WTC11 (cell line): Measurements from ENCODE around the gene ENGASE. TPM values are rescaled to one million over a fixed set of nuclear protein-coding genes. Genes with fewer than 3 reads are reported as not detected.

Experiments used
- ATAC-seq: fragments of 200-7000 bp; cut with Tn5 transposase; 2 replicates; pipeline ENCODE4 v1.10.0; 2021; ENCODE audit warnings: mild to moderate bottlenecking, moderate library complexity
- CTCF ChIA-PET: fragments of 300-600 bp; sonication (Branson Sonifier 250); formaldehyde crosslinking; loops from one replicate; lab custom pipeline; 2021; ENCODE audit warnings: antibody characterized with exemption; lab: Charles Lee
- POLR2A ChIA-PET: fragments of 350-600 bp; sonication (Branson Sonifier 250); formaldehyde crosslinking; loops from one replicate; lab custom pipeline; 2021; ENCODE audit warnings: antibody characterized with exemption; lab: Charles Lee
- DNase-seq: peaks from one replicate; pipeline ENCODE4 v3.0.0; 2021; ENCODE audit warnings: low spot score
- H3K27ac Mint-ChIP-seq: 2 replicates; pipeline ENCODE4 v1.8.0; 2021; ENCODE audit warnings: mixed read lengths
- H3K27me3 Mint-ChIP-seq: 2 replicates; pipeline ENCODE4 v1.8.0; 2021; ENCODE audit warnings: low read depth, mild to moderate bottlenecking, moderate library complexity, mixed read lengths
- H3K36me3 Mint-ChIP-seq: 2 replicates; pipeline ENCODE4 v1.8.0; 2021; ENCODE audit warnings: mixed read lengths
- H3K4me1 Mint-ChIP-seq: 2 replicates; pipeline ENCODE4 v1.8.0; 2022; ENCODE audit warnings: mixed read lengths
- H3K4me3 Mint-ChIP-seq: 2 replicates; pipeline ENCODE4 v1.8.0; 2021; ENCODE audit warnings: mild to moderate bottlenecking, moderate library complexity, mixed read lengths
- H3K9me3 Mint-ChIP-seq: 2 replicates; pipeline ENCODE4 v1.8.0; 2021; ENCODE audit warnings: mixed read lengths
- CDX4 ChIP-seq: fragments of 250-450 bp; sonication (Bioruptor Pico); IDR thresholded peaks from 2 replicates; pipeline ENCODE4 v1.9.0; 2021; ENCODE audit warnings: moderate library complexity, mild to moderate bottlenecking, inconsistent platforms, borderline replicate concordance
- CREB1 ChIP-seq: sonication (generic); formaldehyde crosslinking; IDR thresholded peaks from 2 replicates; pipeline ENCODE4 v1.8.0; 2023; ENCODE audit warnings: mild to moderate bottlenecking, missing genetic modification reagents
- EMX1 ChIP-seq: fragments of 250-450 bp; sonication (Bioruptor Pico); IDR thresholded peaks from 2 replicates; pipeline ENCODE4 v1.8.0; 2021; ENCODE audit warnings: mild to moderate bottlenecking
- NFATC4 ChIP-seq: fragments of 250-450 bp; sonication (Bioruptor Pico); IDR thresholded peaks from 2 replicates; pipeline ENCODE4 v1.9.0; 2021; ENCODE audit warnings: mild to moderate bottlenecking
- NFE2L1 ChIP-seq: sonication (generic); formaldehyde crosslinking; IDR thresholded peaks from 2 replicates; pipeline ENCODE4 v1.8.1; 2023; ENCODE audit warnings: missing genetic modification reagents
- NR2C2 ChIP-seq: sonication (generic); formaldehyde crosslinking; IDR thresholded peaks from 2 replicates; pipeline ENCODE4 v1.8.0; 2022; ENCODE audit warnings: mild to moderate bottlenecking, missing genetic modification reagents
- RORB ChIP-seq: fragments of 250-450 bp; sonication (Bioruptor Pico); IDR thresholded peaks from 2 replicates; pipeline ENCODE4 v1.9.0; 2021; ENCODE audit warnings: mild to moderate bottlenecking
- SP1 ChIP-seq: sonication (generic); formaldehyde crosslinking; conservative IDR thresholded peaks from 2 replicates; pipeline ENCODE4 v1.8.1; 2022; ENCODE audit warnings: missing genetic modification reagents
- USF2 ChIP-seq: sonication (generic); formaldehyde crosslinking; IDR thresholded peaks from 2 replicates; pipeline ENCODE4 v1.8.1; 2023; ENCODE audit warnings: mild to moderate bottlenecking, missing genetic modification reagents, moderate library complexity
- ZNF121 ChIP-seq: sonication (generic); formaldehyde crosslinking; IDR thresholded peaks from 2 replicates; pipeline ENCODE4 v1.8.0; 2023; ENCODE audit warnings: missing genetic modification reagents
- ZNF219 ChIP-seq: sonication (generic); formaldehyde crosslinking; IDR thresholded peaks from 2 replicates; pipeline ENCODE4 v1.8.0; 2023; ENCODE audit warnings: missing genetic modification reagents, mild to moderate bottlenecking, borderline replicate concordance
- ZNF263 ChIP-seq: sonication (generic); formaldehyde crosslinking; IDR thresholded peaks from 2 replicates; pipeline ENCODE4 v1.8.1; 2022; ENCODE audit warnings: low read depth, mild to moderate bottlenecking, moderate library complexity, missing genetic modification reagents
- ZNF396 ChIP-seq: fragments of 250-450 bp; sonication (Bioruptor Pico); IDR thresholded peaks from 2 replicates; pipeline ENCODE4 v1.8.0; 2021; ENCODE audit warnings: mild to moderate bottlenecking, moderate library complexity, borderline replicate concordance
- ZNF416 ChIP-seq: fragments of 250-450 bp; sonication (Bioruptor Pico); IDR thresholded peaks from 2 replicates; pipeline ENCODE4 v1.9.0; 2021; ENCODE audit warnings: mild to moderate bottlenecking, inconsistent platforms
- ZNF671 ChIP-seq: fragments of 250-450 bp; sonication (Bioruptor Pico); IDR thresholded peaks from 2 replicates; pipeline ENCODE4 v1.8.0; 2021; ENCODE audit warnings: mild to moderate bottlenecking
- total RNA-seq: library from RNA; stranded (reverse); gene quantifications from 3 replicates; pipeline ENCODE4 v1.2.3, GENCODE V29; 2021
- TF ChIP-seq, protein P1 (sequence below): sonication (generic); formaldehyde crosslinking; IDR thresholded peaks from 2 replicates; pipeline ENCODE4 v1.8.0; 2022; ENCODE audit warnings: mild to moderate bottlenecking, missing genetic modification reagents
- TF ChIP-seq, protein P2 (sequence below): sonication (generic); formaldehyde crosslinking; IDR thresholded peaks from 2 replicates; pipeline ENCODE4 v1.8.1; 2023; ENCODE audit warnings: mild to moderate bottlenecking, missing genetic modification reagents
- TF ChIP-seq, protein P3 (sequence below): fragments of 250-450 bp; sonication (Bioruptor Pico); IDR thresholded peaks from 2 replicates; pipeline ENCODE4 v2.1.2; 2022; ENCODE audit warnings: mild to moderate bottlenecking, moderate library complexity
- TF ChIP-seq, protein P4 (sequence below): sonication (generic); formaldehyde crosslinking; IDR thresholded peaks from 2 replicates; pipeline ENCODE4 v1.8.0; 2023; ENCODE audit warnings: missing genetic modification reagents
- TF ChIP-seq, protein P5 (sequence below): sonication (generic); formaldehyde crosslinking; IDR thresholded peaks from 2 replicates; pipeline ENCODE4 v1.8.0; 2023; ENCODE audit warnings: missing genetic modification reagents, mild to moderate bottlenecking, borderline replicate concordance
- TF ChIP-seq, protein P6 (sequence below): sonication (generic); formaldehyde crosslinking; IDR thresholded peaks from 2 replicates; pipeline ENCODE4 v1.8.1; 2022; ENCODE audit warnings: low read depth, mild to moderate bottlenecking, moderate library complexity, missing genetic modification reagents, borderline replicate concordance

ENGASE gene
- total RNA-seq, 1 experiment from 2014 or later: 41.6 TPM

DNA sequence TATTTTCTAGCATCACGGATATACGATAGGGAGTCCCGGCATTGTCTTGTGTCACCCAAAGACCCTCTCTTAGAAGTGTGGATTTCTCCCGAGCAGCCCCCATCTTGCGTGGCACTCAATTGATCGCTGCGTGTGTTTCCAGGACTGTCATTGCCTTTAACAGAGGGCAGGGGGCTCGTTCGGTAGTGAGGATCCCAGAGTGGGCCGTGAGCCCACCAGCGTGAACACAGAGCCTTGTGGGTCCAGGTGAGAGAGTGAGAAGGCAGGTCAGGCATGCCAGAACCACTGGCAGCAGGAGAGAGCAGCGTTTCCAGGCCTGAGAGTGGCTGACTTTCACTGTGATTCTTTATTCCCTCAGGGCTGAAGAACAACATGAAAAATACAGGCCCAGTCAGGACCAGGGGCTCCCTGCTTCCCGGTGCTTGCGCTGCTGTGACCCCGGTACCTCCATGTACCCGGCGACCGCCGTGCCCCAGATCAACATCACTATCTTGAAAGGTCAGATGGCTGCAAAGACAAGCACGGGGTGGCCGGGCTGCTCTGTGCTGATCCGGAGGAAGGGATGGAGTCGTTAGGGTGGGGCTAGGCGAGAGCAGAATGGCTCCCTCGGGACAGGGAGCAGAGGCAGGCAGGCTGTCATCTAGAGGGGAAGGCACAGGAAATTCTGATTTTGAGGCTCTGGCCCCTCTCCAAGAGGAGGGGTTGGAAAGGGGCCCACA lies 28.3 kb upstream of the ENGASE start (continued):
- no peak for TF ChIP-seq ZNF219
- TF ChIP-seq USF2 (CRISPR knock-in tag): no peak
- TF ChIP-seq ZNF121: no peak
- TF ChIP-seq ZNF416 (CRISPR knock-in tag): no peak
- TF ChIP-seq, protein P1, sequence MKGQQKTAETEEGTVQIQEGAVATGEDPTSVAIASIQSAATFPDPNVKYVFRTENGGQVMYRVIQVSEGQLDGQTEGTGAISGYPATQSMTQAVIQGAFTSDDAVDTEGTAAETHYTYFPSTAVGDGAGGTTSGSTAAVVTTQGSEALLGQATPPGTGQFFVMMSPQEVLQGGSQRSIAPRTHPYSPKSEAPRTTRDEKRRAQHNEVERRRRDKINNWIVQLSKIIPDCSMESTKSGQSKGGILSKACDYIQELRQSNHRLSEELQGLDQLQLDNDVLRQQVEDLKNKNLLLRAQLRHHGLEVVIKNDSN (CRISPR knock-in tag): no peak
- TF ChIP-seq SP1 (CRISPR knock-in tag): no peak
- no peak for TF ChIP-seq ZNF263 (CRISPR knock-in tag)

DNA sequence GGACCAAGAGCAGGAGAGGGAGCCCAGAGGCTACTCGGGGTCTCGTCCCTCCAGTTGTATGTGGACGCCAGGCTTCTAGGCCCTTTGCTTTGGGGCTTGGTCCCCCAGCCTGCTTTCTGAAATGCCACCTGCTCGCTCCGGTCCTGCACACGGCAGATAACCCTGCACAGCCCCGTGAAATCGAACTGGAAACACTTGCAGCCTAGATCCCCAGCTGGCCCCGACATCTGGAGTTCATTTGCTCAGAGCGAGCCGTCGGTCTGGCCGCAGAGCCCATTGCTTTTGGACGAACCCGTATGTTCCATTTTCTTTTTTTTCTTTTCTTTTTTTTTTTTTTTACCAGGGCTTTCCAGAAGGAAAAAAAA lies 27.7 kb upstream of the ENGASE start:
- POLR2A ChIA-PET: no interaction called here
- H3K36me3 Mint-ChIP-seq: no peaks in the 10 kb centered on the region
- no peak overlapping the region for H3K4me3 Mint-ChIP-seq
- CTCF ChIA-PET: interaction anchor here (1.1 to 3.4 kb wide), 2 partner anchors 18 kb away, joined by 3 to 51 read pairs; no protein-coding TSS in a partner anchor
- ATAC-seq (no peak), DNase-seq (no peak)
- peaks cover 22% of the 10 kb centered on the region for H3K9me3 Mint-ChIP-seq
- peaks cover 6% of the 10 kb centered on the region; the same call in 1 of the 2 replicates for H3K4me1 Mint-ChIP-seq
- peaks cover 17% of the 10 kb centered on the region for H3K27me3 Mint-ChIP-seq
- H3K27ac Mint-ChIP-seq: no peak overlapping the region
- TF ChIP-seq, protein P1 (CRISPR knock-in tag): no peak
- TF ChIP-seq, protein P2, sequence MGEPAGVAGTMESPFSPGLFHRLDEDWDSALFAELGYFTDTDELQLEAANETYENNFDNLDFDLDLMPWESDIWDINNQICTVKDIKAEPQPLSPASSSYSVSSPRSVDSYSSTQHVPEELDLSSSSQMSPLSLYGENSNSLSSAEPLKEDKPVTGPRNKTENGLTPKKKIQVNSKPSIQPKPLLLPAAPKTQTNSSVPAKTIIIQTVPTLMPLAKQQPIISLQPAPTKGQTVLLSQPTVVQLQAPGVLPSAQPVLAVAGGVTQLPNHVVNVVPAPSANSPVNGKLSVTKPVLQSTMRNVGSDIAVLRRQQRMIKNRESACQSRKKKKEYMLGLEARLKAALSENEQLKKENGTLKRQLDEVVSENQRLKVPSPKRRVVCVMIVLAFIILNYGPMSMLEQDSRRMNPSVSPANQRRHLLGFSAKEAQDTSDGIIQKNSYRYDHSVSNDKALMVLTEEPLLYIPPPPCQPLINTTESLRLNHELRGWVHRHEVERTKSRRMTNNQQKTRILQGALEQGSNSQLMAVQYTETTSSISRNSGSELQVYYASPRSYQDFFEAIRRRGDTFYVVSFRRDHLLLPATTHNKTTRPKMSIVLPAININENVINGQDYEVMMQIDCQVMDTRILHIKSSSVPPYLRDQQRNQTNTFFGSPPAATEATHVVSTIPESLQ: no peak
- TF ChIP-seq RORB (CRISPR knock-in tag) (no peak), ZNF396 (CRISPR knock-in tag) (no peak), EMX1 (CRISPR knock-in tag) (no peak), CREB1 (CRISPR knock-in tag) (no peak), NR2C2 (CRISPR knock-in tag) (no peak), ZNF671 (CRISPR knock-in tag) (no peak), CDX4 (CRISPR knock-in tag) (no peak), NFE2L1 (CRISPR knock-in tag) (no peak), NFATC4 (CRISPR knock-in tag) (no peak)
- TF ChIP-seq, protein P3, sequence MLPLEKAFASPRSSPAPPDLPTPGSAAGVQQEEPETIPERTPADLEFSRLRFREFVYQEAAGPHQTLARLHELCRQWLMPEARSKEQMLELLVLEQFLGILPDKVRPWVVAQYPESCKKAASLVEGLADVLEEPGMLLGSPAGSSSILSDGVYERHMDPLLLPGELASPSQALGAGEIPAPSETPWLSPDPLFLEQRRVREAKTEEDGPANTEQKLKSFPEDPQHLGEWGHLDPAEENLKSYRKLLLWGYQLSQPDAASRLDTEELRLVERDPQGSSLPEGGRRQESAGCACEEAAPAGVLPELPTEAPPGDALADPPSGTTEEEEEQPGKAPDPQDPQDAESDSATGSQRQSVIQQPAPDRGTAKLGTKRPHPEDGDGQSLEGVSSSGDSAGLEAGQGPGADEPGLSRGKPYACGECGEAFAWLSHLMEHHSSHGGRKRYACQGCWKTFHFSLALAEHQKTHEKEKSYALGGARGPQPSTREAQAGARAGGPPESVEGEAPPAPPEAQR: no peak
- TF ChIP-seq, protein P4, sequence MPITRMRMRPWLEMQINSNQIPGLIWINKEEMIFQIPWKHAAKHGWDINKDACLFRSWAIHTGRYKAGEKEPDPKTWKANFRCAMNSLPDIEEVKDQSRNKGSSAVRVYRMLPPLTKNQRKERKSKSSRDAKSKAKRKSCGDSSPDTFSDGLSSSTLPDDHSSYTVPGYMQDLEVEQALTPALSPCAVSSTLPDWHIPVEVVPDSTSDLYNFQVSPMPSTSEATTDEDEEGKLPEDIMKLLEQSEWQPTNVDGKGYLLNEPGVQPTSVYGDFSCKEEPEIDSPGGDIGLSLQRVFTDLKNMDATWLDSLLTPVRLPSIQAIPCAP: no peak
- TF ChIP-seq, protein P5, sequence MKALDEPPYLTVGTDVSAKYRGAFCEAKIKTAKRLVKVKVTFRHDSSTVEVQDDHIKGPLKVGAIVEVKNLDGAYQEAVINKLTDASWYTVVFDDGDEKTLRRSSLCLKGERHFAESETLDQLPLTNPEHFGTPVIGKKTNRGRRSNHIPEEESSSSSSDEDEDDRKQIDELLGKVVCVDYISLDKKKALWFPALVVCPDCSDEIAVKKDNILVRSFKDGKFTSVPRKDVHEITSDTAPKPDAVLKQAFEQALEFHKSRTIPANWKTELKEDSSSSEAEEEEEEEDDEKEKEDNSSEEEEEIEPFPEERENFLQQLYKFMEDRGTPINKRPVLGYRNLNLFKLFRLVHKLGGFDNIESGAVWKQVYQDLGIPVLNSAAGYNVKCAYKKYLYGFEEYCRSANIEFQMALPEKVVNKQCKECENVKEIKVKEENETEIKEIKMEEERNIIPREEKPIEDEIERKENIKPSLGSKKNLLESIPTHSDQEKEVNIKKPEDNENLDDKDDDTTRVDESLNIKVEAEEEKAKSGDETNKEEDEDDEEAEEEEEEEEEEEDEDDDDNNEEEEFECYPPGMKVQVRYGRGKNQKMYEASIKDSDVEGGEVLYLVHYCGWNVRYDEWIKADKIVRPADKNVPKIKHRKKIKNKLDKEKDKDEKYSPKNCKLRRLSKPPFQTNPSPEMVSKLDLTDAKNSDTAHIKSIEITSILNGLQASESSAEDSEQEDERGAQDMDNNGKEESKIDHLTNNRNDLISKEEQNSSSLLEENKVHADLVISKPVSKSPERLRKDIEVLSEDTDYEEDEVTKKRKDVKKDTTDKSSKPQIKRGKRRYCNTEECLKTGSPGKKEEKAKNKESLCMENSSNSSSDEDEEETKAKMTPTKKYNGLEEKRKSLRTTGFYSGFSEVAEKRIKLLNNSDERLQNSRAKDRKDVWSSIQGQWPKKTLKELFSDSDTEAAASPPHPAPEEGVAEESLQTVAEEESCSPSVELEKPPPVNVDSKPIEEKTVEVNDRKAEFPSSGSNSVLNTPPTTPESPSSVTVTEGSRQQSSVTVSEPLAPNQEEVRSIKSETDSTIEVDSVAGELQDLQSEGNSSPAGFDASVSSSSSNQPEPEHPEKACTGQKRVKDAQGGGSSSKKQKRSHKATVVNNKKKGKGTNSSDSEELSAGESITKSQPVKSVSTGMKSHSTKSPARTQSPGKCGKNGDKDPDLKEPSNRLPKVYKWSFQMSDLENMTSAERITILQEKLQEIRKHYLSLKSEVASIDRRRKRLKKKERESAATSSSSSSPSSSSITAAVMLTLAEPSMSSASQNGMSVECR (CRISPR knock-in tag): no peak
- TF ChIP-seq, protein P6, sequence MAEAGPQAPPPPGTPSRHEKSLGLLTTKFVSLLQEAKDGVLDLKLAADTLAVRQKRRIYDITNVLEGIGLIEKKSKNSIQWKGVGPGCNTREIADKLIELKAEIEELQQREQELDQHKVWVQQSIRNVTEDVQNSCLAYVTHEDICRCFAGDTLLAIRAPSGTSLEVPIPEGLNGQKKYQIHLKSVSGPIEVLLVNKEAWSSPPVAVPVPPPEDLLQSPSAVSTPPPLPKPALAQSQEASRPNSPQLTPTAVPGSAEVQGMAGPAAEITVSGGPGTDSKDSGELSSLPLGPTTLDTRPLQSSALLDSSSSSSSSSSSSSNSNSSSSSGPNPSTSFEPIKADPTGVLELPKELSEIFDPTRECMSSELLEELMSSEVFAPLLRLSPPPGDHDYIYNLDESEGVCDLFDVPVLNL (CRISPR knock-in tag): no peak
